ENCODE data around the gene ANXA2. TPM values are rescaled to one million over a fixed set of nuclear protein-coding genes. Genes with fewer than 3 reads are reported as not detected.

The ANXA2 gene
- total RNA-seq, 1 experiment from 2014 or later, result 1,038 TPM

- H3K27me3 ChIP-seq (replicated peaks; ENCODE audit: insufficient read depth, low read depth, low read length, poor library complexity), result no peaks in the 10 kb centered on the region
- H3K36me3 ChIP-seq (ENCODE audit: insufficient read depth, low read length, poor library complexity, severe bottlenecking), result peaks cover 29% of the 10 kb centered on the region
- no peak overlapping the region for H3K4me3 ChIP-seq (ENCODE audit: low read depth, low read length, poor library complexity, severe bottlenecking)
- ChIA-PET POLR2A (ENCODE audit: low non-redundant PET) (no interaction called here), CTCF (no interaction called here)
- H3K9me3 ChIP-seq (ENCODE audit: low read depth, low read length, poor library complexity, severe bottlenecking), result no peaks in the 10 kb centered on the region
- BruUV-seq (replicated peaks), result no TSS peak
- intact Hi-C loops (cut with micrococcal nuclease; ENCODE audit: unreplicated experiment), result loop anchor here (2.0 kb wide), 1 partner anchor 26 kb away; the partner anchor contains the start of gene ANXA2
- H3K4me1 ChIP-seq (ENCODE audit: insufficient read depth, low read length, poor library complexity, severe bottlenecking), result peaks cover 76% of the 10 kb centered on the region
- no peak for TF ChIP-seq CTCF (conservative IDR thresholded peaks at IDR 0.05; ENCODE audit: low read depth, low read length)
- TF ChIP-seq EZH2 (IDR thresholded peaks at IDR 0.05; ENCODE audit: borderline replicate concordance, low read depth, low read length, poor library complexity, severe bottlenecking), result no peak
- peak overlapping the region; percentile 73 for H3K27ac ChIP-seq (ENCODE audit: low read depth, low read length, poor library complexity, severe bottlenecking)
- no peak for DNase-seq (ENCODE audit: low spot score)
Measured at GRCh38 chr15:60370869-60371136, 27.0 kb downstream of the ANXA2 start.

GRCh38 chr15:60370105-60370868 lies 27.5 kb downstream of the ANXA2 start:
- BruUV-seq (replicated peaks), result no TSS peak
- peaks cover 31% of the 10 kb centered on the region for H3K36me3 ChIP-seq (ENCODE audit: insufficient read depth, low read length, poor library complexity, severe bottlenecking)
- H3K27me3 ChIP-seq (replicated peaks; ENCODE audit: insufficient read depth, low read depth, low read length, poor library complexity), result no peaks in the 10 kb centered on the region
- no peak for TF ChIP-seq CTCF (conservative IDR thresholded peaks at IDR 0.05; ENCODE audit: low read depth, low read length)
- TF ChIP-seq EZH2 (IDR thresholded peaks at IDR 0.05; ENCODE audit: borderline replicate concordance, low read depth, low read length, poor library complexity, severe bottlenecking), result no peak
- ChIA-PET CTCF (no interaction called here), POLR2A (ENCODE audit: low non-redundant PET) (no interaction called here)
- no peaks in the 10 kb centered on the region for H3K9me3 ChIP-seq (ENCODE audit: low read depth, low read length, poor library complexity, severe bottlenecking)
- no peak for DNase-seq (ENCODE audit: low spot score)
- H3K4me1 ChIP-seq (ENCODE audit: insufficient read depth, low read length, poor library complexity, severe bottlenecking), result peaks cover 71% of the 10 kb centered on the region
- peak overlapping the region; percentile 73 for H3K27ac ChIP-seq (ENCODE audit: low read depth, low read length, poor library complexity, severe bottlenecking)
- intact Hi-C loops (cut with micrococcal nuclease; ENCODE audit: unreplicated experiment), result loop anchor here (2.0 kb wide), 1 partner anchor 27 kb away; the partner anchor contains the start of gene ANXA2
- H3K4me3 ChIP-seq (ENCODE audit: low read depth, low read length, poor library complexity, severe bottlenecking), result no peak overlapping the region

- Histone ChIP-seq H3K4me1 (ENCODE audit: insufficient read depth, low read length, poor library complexity, severe bottlenecking) (peaks cover 65% of the 10 kb centered on the region), H3K27me3 (replicated peaks; ENCODE audit: insufficient read depth, low read depth, low read length, poor library complexity) (no peaks in the 10 kb centered on the region), H3K36me3 (ENCODE audit: insufficient read depth, low read length, poor library complexity, severe bottlenecking) (peaks cover 34% of the 10 kb centered on the region), H3K4me3 (ENCODE audit: low read depth, low read length, poor library complexity, severe bottlenecking) (no peak overlapping the region), H3K27ac (ENCODE audit: low read depth, low read length, poor library complexity, severe bottlenecking) (peak overlapping the region; percentile 73), H3K9me3 (ENCODE audit: low read depth, low read length, poor library complexity, severe bottlenecking) (no peaks in the 10 kb centered on the region)
- no TSS peak for BruUV-seq (replicated peaks)
- POLR2A ChIA-PET (ENCODE audit: low non-redundant PET), result no interaction called here
- TF ChIP-seq CTCF (conservative IDR thresholded peaks at IDR 0.05; ENCODE audit: low read depth, low read length) (no peak), EZH2 (IDR thresholded peaks at IDR 0.05; ENCODE audit: borderline replicate concordance, low read depth, low read length, poor library complexity, severe bottlenecking) (no peak)
- intact Hi-C loops (cut with micrococcal nuclease; ENCODE audit: unreplicated experiment), result loop anchor here (2.0 kb wide), 1 partner anchor 27 kb away; the partner anchor contains the start of gene ANXA2
- DNase-seq (ENCODE audit: low spot score), result no peak
- CTCF ChIA-PET, result no interaction called here
Measured at GRCh38 chr15:60369696-60370095, 28.1 kb downstream of the ANXA2 start.

All from A673 (cell line).